HG03196 (cell line): ENCODE results near the gene SPCS3.
"Not testable (repeated sequence)": the region's sequence is repeated elsewhere in the genome, so short reads cannot be mapped to it uniquely, and the experiment has no call there.

ENCODE experiments used
- ATAC-seq: cut with Tn5 transposase; IDR thresholded peaks from one replicate; pipeline ENCODE4 v1.9.1; 2021; ENCODE audit not compliant: unreplicated experiment

Gene SPCS3

GRCh38 chr4:176342384-176342783 is 22.6 kb downstream of the SPCS3 start:
- ATAC-seq = no peak

GRCh38 chr4:176343286-176343685 is 23.5 kb downstream of the SPCS3 start:
- ATAC-seq = no peak

GRCh38 chr4:176345346-176345745 is 25.6 kb downstream of the SPCS3 start:
- ATAC-seq = not testable (repeated sequence)

GRCh38 chr4:176346836-176347235 is 27.1 kb downstream of the SPCS3 start:
- ATAC-seq = not testable (repeated sequence)

GRCh38 chr4:176350671-176351070 is 30.9 kb downstream of the SPCS3 start:
- no peak for ATAC-seq

- no peak for ATAC-seq
Measured at GRCh38 chr4:176354884-176355283, 35.1 kb downstream of the SPCS3 start.

GRCh38 chr4:176357359-176358082 is 37.8 kb downstream of the SPCS3 start:
- ATAC-seq = peak; percentile 99

GRCh38 chr4:176358083-176358469 is 38.3 kb downstream of the SPCS3 start:
- no peak for ATAC-seq

- no peak for ATAC-seq
Measured at GRCh38 chr4:176359590-176359989, 39.8 kb downstream of the SPCS3 start.

- no peak for ATAC-seq
Measured at GRCh38 chr4:176360446-176360845, 40.7 kb downstream of the SPCS3 start.

GRCh38 chr4:176363072-176363471 is 43.3 kb downstream of the SPCS3 start:
- no peak for ATAC-seq

GRCh38 chr4:176367771-176368465 is 48.2 kb downstream of the SPCS3 start:
- ATAC-seq = no peak

- no peak for ATAC-seq
Measured at GRCh38 chr4:176376032-176376614, 56.4 kb downstream of the SPCS3 start.

- ATAC-seq = peak; percentile 91
Measured at GRCh38 chr4:176377780-176378179, 58.0 kb downstream of the SPCS3 start.

GRCh38 chr4:176380352-176381157 is 60.8 kb downstream of the SPCS3 start:
- ATAC-seq = no peak
